Stimulated activated CD4-positive, alpha-beta T cell treated with anti-CD3 and anti-CD28 coated beads, TNF-alpha, amount 100 ng/mL, for 1 hour (primary cell): Measurements from ENCODE around the gene KIF25.
"Not testable (repeated sequence)": the region's sequence is repeated elsewhere in the genome, so short reads cannot be mapped to it uniquely, and the experiment has no call there.

Source experiments
- DNase-seq, 3 donors: peaks; one replicate each; pipeline ENCODE4 v3.0.0-alpha.2; 2020; ENCODE audit warnings: low read depth in 3 of 3, low spot score in 1 of 3

The KIF25 gene

GRCh38 chr6:167974640-167975344, 22.7 kb upstream of the KIF25 start:
- DNase-seq = no peak

GRCh38 chr6:167975458-167975857, 22.0 kb upstream of the KIF25 start:
- DNase-seq = no peak

GRCh38 chr6:167976116-167976657, 21.3 kb upstream of the KIF25 start:
- not testable (repeated sequence) for DNase-seq

- DNase-seq = no peak
Measured at GRCh38 chr6:167976708-167977107, 20.8 kb upstream of the KIF25 start.

GRCh38 chr6:167977717-167978467, 19.6 kb upstream of the KIF25 start:
- no peak for DNase-seq

- no peak for DNase-seq
Measured at GRCh38 chr6:167978607-167979006, 18.9 kb upstream of the KIF25 start.

GRCh38 chr6:167979436-167980139, 17.9 kb upstream of the KIF25 start:
- no peak for DNase-seq

GRCh38 chr6:167980911-167981580, 16.4 kb upstream of the KIF25 start:
- DNase-seq = no peak

GRCh38 chr6:167981916-167982462, 15.5 kb upstream of the KIF25 start:
- DNase-seq = no peak

GRCh38 chr6:167984144-167984719, 13.2 kb upstream of the KIF25 start:
- no peak for DNase-seq

GRCh38 chr6:167984876-167985604, 12.4 kb upstream of the KIF25 start:
- no peak for DNase-seq

- DNase-seq = no peak
Measured at GRCh38 chr6:167985911-167986595, 11.4 kb upstream of the KIF25 start.

- no peak for DNase-seq
Measured at GRCh38 chr6:167987396-167988153, 9.9 kb upstream of the KIF25 start.

- no peak for DNase-seq
Measured at GRCh38 chr6:167988154-167988495, 9.3 kb upstream of the KIF25 start.

- DNase-seq = no peak
Measured at GRCh38 chr6:167988945-167989841, 8.3 kb upstream of the KIF25 start.

GRCh38 chr6:167990016-167990945, 7.2 kb upstream of the KIF25 start:
- no peak for DNase-seq

- DNase-seq = no peak
Measured at GRCh38 chr6:167993169-167993568, 4.3 kb upstream of the KIF25 start.
